ENCODE measurements around the gene LRRTM3. TPM values are rescaled to one million over a fixed set of nuclear protein-coding genes. Genes with fewer than 3 reads are reported as not detected.

The LRRTM3 gene
- total RNA-seq, 1 experiment from 2014 or later: 0.96 TPM

DNA sequence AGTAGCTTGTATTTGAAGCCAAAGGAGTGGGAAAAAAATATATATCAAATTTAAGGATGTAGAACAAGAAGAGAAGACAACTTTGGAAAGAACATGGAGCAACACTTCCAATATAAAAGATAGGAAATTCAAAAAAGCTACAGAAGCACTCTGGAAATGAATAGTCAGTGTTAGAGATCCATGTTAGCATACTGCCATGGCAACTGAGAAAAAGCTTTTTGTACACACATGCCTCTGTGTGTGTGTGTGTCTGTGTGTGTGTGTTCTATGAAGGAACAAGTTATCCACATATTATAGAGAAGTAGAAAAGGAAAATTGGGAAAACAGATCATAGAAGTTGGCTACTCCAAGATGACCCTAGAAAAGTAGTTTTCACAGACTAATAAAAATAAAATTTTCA lies 96.3 kb downstream of the LRRTM3 start:
- Histone ChIP-seq H3K4me2 (ENCODE audit: insufficient read depth, insufficient read length, low read length) (no peak overlapping the region), H2BK15ac (ENCODE audit: low read depth, low read length) (no peak overlapping the region), H3T11ph (ENCODE audit: low read length) (no peak overlapping the region), H2AFZ (ENCODE audit: low read length) (no peak overlapping the region), H2BK120ac (ENCODE audit: low read depth, low read length, poor library complexity, severe bottlenecking) (no peak overlapping the region), H3K79me1 (ENCODE audit: insufficient read depth, low read depth, low read length, poor library complexity, severe bottlenecking) (no peaks in the 10 kb centered on the region), H3K9ac (ENCODE audit: extremely low read depth, insufficient read length, low read length) (no peak overlapping the region), H2BK20ac (ENCODE audit: low read depth, low read length, poor library complexity, severe bottlenecking) (no peak overlapping the region), H3K27me3 (ENCODE audit: insufficient read depth, low read length) (no peaks in the 10 kb centered on the region), H3K9me3 (ENCODE audit: control insufficient read depth, low read depth, low read length) (no peaks in the 10 kb centered on the region), H3K4me1 (ENCODE audit: insufficient read depth, low read length) (no peaks in the 10 kb centered on the region), H3K79me2 (ENCODE audit: insufficient read depth, low read length) (no peaks in the 10 kb centered on the region), H3K14ac (ENCODE audit: insufficient read depth, low read length) (no peak overlapping the region), H3K23me2 (ENCODE audit: insufficient read length, low read depth, low read length, poor library complexity, severe bottlenecking) (no peaks in the 10 kb centered on the region), H3K23ac (ENCODE audit: insufficient read length, low read depth, low read length) (no peak overlapping the region), H4K5ac (ENCODE audit: insufficient read length, low read depth, low read length) (no peak overlapping the region), H4K91ac (ENCODE audit: insufficient read length, low read depth, low read length) (no peak overlapping the region), H3K56ac (ENCODE audit: insufficient read length, low read depth, low read length) (no peak overlapping the region), H2BK12ac (ENCODE audit: insufficient read length, low read depth, low read length) (no peak overlapping the region), H3K27ac (ENCODE audit: insufficient read length, low read depth, low read length) (no peak overlapping the region), H3K4ac (ENCODE audit: low read depth, low read length) (no peak overlapping the region), H4K8ac (replicated peaks; ENCODE audit: insufficient read length, low read depth, low read length) (no peak overlapping the region), H2AK5ac (ENCODE audit: insufficient read length, low read length) (no peak overlapping the region), H3K18ac (ENCODE audit: insufficient read length, low read depth, low read length) (no peak overlapping the region), H2BK5ac (ENCODE audit: insufficient read length, low read length) (no peak overlapping the region), H4K20me1 (ENCODE audit: control insufficient read depth, insufficient read depth, insufficient read length) (no peaks in the 10 kb centered on the region)
- Mint-ChIP-seq H3K36me3 (ENCODE audit: insufficient read depth in 1 of 3, low read depth in 3 of 3) (no peaks in the 10 kb centered on the region), H3K4me1 (0 out of 4 replicates have a peak, but pooled peaks cover 2 to 3% of the 10 kb centered on the region in 2 experiments), H3K9me3 (no peaks in the 10 kb centered on the region), H3K27me3 (ENCODE audit: low read depth) (no peaks in the 10 kb centered on the region), H3K4me3 (no peak overlapping the region), H3K27ac (no peak overlapping the region)
- DNase-seq: no peak
- TF ChIP-seq, protein P1, sequence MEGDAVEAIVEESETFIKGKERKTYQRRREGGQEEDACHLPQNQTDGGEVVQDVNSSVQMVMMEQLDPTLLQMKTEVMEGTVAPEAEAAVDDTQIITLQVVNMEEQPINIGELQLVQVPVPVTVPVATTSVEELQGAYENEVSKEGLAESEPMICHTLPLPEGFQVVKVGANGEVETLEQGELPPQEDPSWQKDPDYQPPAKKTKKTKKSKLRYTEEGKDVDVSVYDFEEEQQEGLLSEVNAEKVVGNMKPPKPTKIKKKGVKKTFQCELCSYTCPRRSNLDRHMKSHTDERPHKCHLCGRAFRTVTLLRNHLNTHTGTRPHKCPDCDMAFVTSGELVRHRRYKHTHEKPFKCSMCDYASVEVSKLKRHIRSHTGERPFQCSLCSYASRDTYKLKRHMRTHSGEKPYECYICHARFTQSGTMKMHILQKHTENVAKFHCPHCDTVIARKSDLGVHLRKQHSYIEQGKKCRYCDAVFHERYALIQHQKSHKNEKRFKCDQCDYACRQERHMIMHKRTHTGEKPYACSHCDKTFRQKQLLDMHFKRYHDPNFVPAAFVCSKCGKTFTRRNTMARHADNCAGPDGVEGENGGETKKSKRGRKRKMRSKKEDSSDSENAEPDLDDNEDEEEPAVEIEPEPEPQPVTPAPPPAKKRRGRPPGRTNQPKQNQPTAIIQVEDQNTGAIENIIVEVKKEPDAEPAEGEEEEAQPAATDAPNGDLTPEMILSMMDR (conservative IDR thresholded peaks at IDR 0.05): no peak
